Left lung (tissue), 10 donors: Measurements from ENCODE around the gene ASF1B. TPM values are rescaled to one million over a fixed set of nuclear protein-coding genes. Genes with fewer than 3 reads are reported as not detected.

Source experiments
- ATAC-seq: fragments of 200-7000 bp; cut with Tn5 transposase; one replicate; pipeline ENCODE4 v1.9.1; 2020; ENCODE audit warnings: moderate library complexity
- DNase-seq, 4 donors: peaks; one replicate each; pipeline ENCODE4 v3.0.0-alpha.2; 2013 to 2020
- H3K27ac ChIP-seq, 2 donors: fragments of 200-600 bp; sonication (generic) in 1 of 2; one replicate each; pipeline versions ENCODE4 v1.5.0 to v1.8.0; 2020 to 2021
- H3K27me3 ChIP-seq, 2 donors: fragments of 200-600 bp; sonication (generic) in 1 of 2; one replicate each; pipeline versions ENCODE4 v1.5.0 to v1.8.0; 2020 to 2021
- H3K36me3 ChIP-seq, 2 donors: fragments of 200-600 bp; sonication (generic) in 1 of 2; one replicate each; pipeline versions ENCODE4 v1.5.0 to v1.8.0; 2020 to 2021
- H3K4me1 ChIP-seq, 2 donors: fragments of 200-600 bp; one replicate each; pipeline ENCODE4 v1.8.0; 2021
- H3K4me3 ChIP-seq, 2 donors: fragments of 200-600 bp; sonication (generic) in 1 of 2; one replicate each; pipeline versions ENCODE4 v1.5.0 to v1.8.0; 2020 to 2021; ENCODE audit warnings: mild to moderate bottlenecking in 1 of 2
- H3K9me3 ChIP-seq, 2 donors: fragments of 200-600 bp; sonication (generic) in 1 of 2; one replicate each; pipeline versions ENCODE4 v1.5.0 to v1.8.0; 2020 to 2021
- CTCF ChIP-seq, 2 donors: fragments of 200-600 bp; sonication (generic) in 1 of 2; IDR thresholded peaks; one replicate each; pipeline versions ENCODE4 v1.5.0 to v1.8.0; 2021; ENCODE audit warnings: antibody characterized with exemption in 2 of 2
- intact Hi-C, 2 donors: fragments of 100-400 bp; cut with DNase I; formaldehyde crosslinking; loops; one replicate each; pipeline versions ENCODE4 v1.11.2 to v1.14.2; 2022
- polyA plus RNA-seq, 6 donors: library from polyadenylated mRNA; unstranded; fragments of 120-200 nt; gene quantifications; one replicate each; pipeline ENCODE4 v1.2.1, GENCODE V29; 2013; ENCODE audit not compliant: insufficient read length in 6 of 6
- total RNA-seq, 2 donors: library from RNA; stranded (reverse); fragmentation: NEBNext Ultra II Directional; extraction: Animal tissue kit (Norgen Biotek cat#: 25700); gene quantifications; one replicate each; pipeline ENCODE4 v1.2.1, GENCODE V29; 2021
- donor health status: DM: no; HTN: yes; CAD: no.
- donor health status: DM: no; HTN: no; CAD: no.

Gene ASF1B
- total and polyA plus RNA-seq, 8 donors = 10.5 to 29.1 (median 16.1) TPM

- ATAC-seq (no peak), DNase-seq (no peak)
- no peaks in the 10 kb centered on the region for H3K36me3 ChIP-seq
- TF ChIP-seq CTCF (IDR thresholded peaks at IDR 0.05) = no peak
- intact Hi-C loops = loop anchor here in 1 of 2 donors (5.0 kb wide), 1 partner anchor 202 kb away; no protein-coding TSS in a partner anchor
- no peaks in the 10 kb centered on the region for H3K9me3 ChIP-seq
- no peaks in the 10 kb centered on the region for H3K27me3 ChIP-seq
- H3K27ac ChIP-seq = no peak overlapping the region
- peaks cover 18 to 50% of the 10 kb centered on the region in 2 donors for H3K4me1 ChIP-seq
- no peak overlapping the region for H3K4me3 ChIP-seq
Measured at GRCh38 chr19:14145381-14145780, 9.0 kb upstream of the ASF1B start.

GRCh38 chr19:14142262-14143190 lies 6.1 kb upstream of the ASF1B start:
- Histone ChIP-seq H3K4me3 (no peak overlapping the region), H3K36me3 (no peaks in the 10 kb centered on the region), H3K9me3 (no peaks in the 10 kb centered on the region), H3K4me1 (peaks cover 12 to 52% of the 10 kb centered on the region in 2 donors), H3K27me3 (no peaks in the 10 kb centered on the region), H3K27ac (no peak overlapping the region)
- no peak for TF ChIP-seq CTCF (IDR thresholded peaks at IDR 0.05)
- ATAC-seq (no peak), DNase-seq (no peak)
- intact Hi-C loops = no loop called here

GRCh38 chr19:14141041-14141440 lies 4.7 kb upstream of the ASF1B start:
- no peaks in the 10 kb centered on the region for H3K27me3 ChIP-seq
- no peaks in the 10 kb centered on the region for H3K9me3 ChIP-seq
- intact Hi-C loops = no loop called here
- H3K4me3 ChIP-seq = no peak overlapping the region
- H3K4me1 ChIP-seq = peaks cover 12 to 47% of the 10 kb centered on the region in 2 donors
- DNase-seq = peak in 1 of 4 donors; percentile 4
- no peak for TF ChIP-seq CTCF (IDR thresholded peaks at IDR 0.05)
- ATAC-seq = no peak
- H3K36me3 ChIP-seq = no peaks in the 10 kb centered on the region
- no peak overlapping the region for H3K27ac ChIP-seq

GRCh38 chr19:14139944-14140343 lies 3.6 kb upstream of the ASF1B start:
- DNase-seq (peak in 2 of 4 donors; percentile 59 to 60), ATAC-seq (no peak)
- Histone ChIP-seq H3K9me3 (no peaks in the 10 kb centered on the region), H3K4me3 (no peak overlapping the region), H3K27me3 (no peaks in the 10 kb centered on the region), H3K4me1 (peaks cover 12 to 53% of the 10 kb centered on the region in 2 donors), H3K27ac (peak overlapping the region; percentile 97), H3K36me3 (no peaks in the 10 kb centered on the region)
- intact Hi-C loops = no loop called here
- no peak for TF ChIP-seq CTCF (IDR thresholded peaks at IDR 0.05)

- intact Hi-C loops = no loop called here
- Histone ChIP-seq H3K4me3 (peak overlapping the region in 1 of 2 donors; percentile 75), H3K4me1 (peaks cover 12 to 55% of the 10 kb centered on the region in 2 donors), H3K27me3 (no peaks in the 10 kb centered on the region), H3K27ac (peak overlapping the region; percentile 97), H3K9me3 (no peaks in the 10 kb centered on the region), H3K36me3 (no peaks in the 10 kb centered on the region)
- peak; percentile 9 for ATAC-seq
- DNase-seq = no peak
- no peak for TF ChIP-seq CTCF (IDR thresholded peaks at IDR 0.05)
Measured at GRCh38 chr19:14138576-14139265, 2.3 kb upstream of the ASF1B start.
